GM12878 (cell line): Measurements from ENCODE around the gene PCSK5. TPM values are rescaled to one million over a fixed set of nuclear protein-coding genes. Genes with fewer than 3 reads are reported as not detected.

Experiments
- ATAC-seq: fragments of 200-7000 bp; cut with Tn5 transposase; 3 replicates; pipeline ENCODE4 v1.9.1; 2020; ENCODE audit warnings: mild to moderate bottlenecking, moderate library complexity
- BruUV-seq: library from RNA; stranded (reverse); fragments of 400-500 nt; replicated peaks from 2 replicates; lab custom pipeline; 2021; lab: Mats Ljungman, UMichigan
- CTCF ChIA-PET: fragments of 300-600 bp; sonication (Branson Sonifier 250); formaldehyde crosslinking; extraction: SDS; loops from one replicate; lab custom pipeline; 2021; ENCODE audit warnings: inconsistent platforms; lab: Yijun Ruan, JAX
- POLR2A ChIA-PET: fragments of 350-600 bp; formaldehyde crosslinking; extraction: SDS; loops from one replicate; lab custom pipeline; 2021; ENCODE audit warnings: inconsistent platforms; lab: Charles Lee
- RAD21 ChIA-PET: fragments of 300-600 bp; sonication (Branson Sonifier 250); formaldehyde crosslinking; loops from one replicate; lab custom pipeline; 2023; ENCODE audit warnings: antibody characterized with exemption; ENCODE audit not compliant: unreplicated experiment; lab: Charles Lee
- SMC1A ChIA-PET: fragments of 300-600 bp; sonication (Branson Sonifier 250); formaldehyde crosslinking; loops from one replicate; lab custom pipeline; 2023; ENCODE audit not compliant: unreplicated experiment, uncharacterized antibody; lab: Charles Lee
- DNase-seq: peaks from one replicate; pipeline ENCODE4 v3.0.0-alpha.2; 2011; ENCODE audit warnings: low read depth, low spot score
- FAIRE-seq: peaks from 3 replicates; lab custom pipeline; 2011; peaks lifted over from hg19 to GRCh38; lab: Jason Lieb, UNC
- H2AFZ ChIP-seq: 2 replicates; pipeline ENCODE4 v1.6.0; 2011; ENCODE audit warnings: low read depth, low read length, control low read depth; ENCODE audit not compliant: control insufficient read depth
- H3K27ac ChIP-seq: 2 replicates; pipeline ENCODE4 v1.5.1; 2011; ENCODE audit warnings: control low read depth; ENCODE audit not compliant: control insufficient read depth, insufficient read depth
- H3K27me3 ChIP-seq, 2 experiments: replicated peaks in 1 of 2; 2 replicates each; pipeline versions ENCODE4 v1.6.0 to v1.6.1; 2011; ENCODE audit warnings: low read length in 1 of 2; ENCODE audit not compliant: control insufficient read depth in 2 of 2, insufficient read depth in 2 of 2
- H3K36me3 ChIP-seq, 2 experiments: 2 replicates each; pipeline ENCODE4 v1.5.1; 2011; ENCODE audit warnings: low read length in 1 of 2; ENCODE audit not compliant: control insufficient read depth in 2 of 2, insufficient read depth in 2 of 2
- H3K4me1 ChIP-seq: 2 replicates; pipeline ENCODE4 v1.6.1; 2011; ENCODE audit warnings: mild to moderate bottlenecking, low read length, moderate library complexity, mixed read lengths; ENCODE audit not compliant: control insufficient read depth, insufficient read depth
- H3K4me2 ChIP-seq: 2 replicates; pipeline ENCODE4 v1.6.0; 2011; ENCODE audit warnings: control low read depth; ENCODE audit not compliant: control insufficient read depth, insufficient read depth
- H3K4me3 ChIP-seq: fragments of 200-600 bp; sonication (generic); 2 replicates; pipeline ENCODE4 v1.5.1; 2016
- H3K79me2 ChIP-seq: 2 replicates; pipeline ENCODE4 v1.6.0; 2011; ENCODE audit warnings: low read length; ENCODE audit not compliant: control insufficient read depth, insufficient read depth
- H3K9ac ChIP-seq: 2 replicates; pipeline ENCODE4 v1.8.0; 2011; ENCODE audit warnings: low read length, control low read depth, mixed read lengths; ENCODE audit not compliant: control insufficient read depth, insufficient read depth
- H3K9me3 ChIP-seq: replicated peaks from 3 replicates; pipeline ENCODE4 v1.5.1; 2011; ENCODE audit warnings: mild to moderate bottlenecking, low read length; ENCODE audit not compliant: control insufficient read depth, insufficient read depth
- H4K20me1 ChIP-seq: 2 replicates; pipeline ENCODE4 v1.6.0; 2011; ENCODE audit not compliant: control insufficient read depth, insufficient read depth
- ATF3 ChIP-seq: IDR thresholded peaks from 2 replicates; pipeline ENCODE4 v1.6.1; 2011; ENCODE audit warnings: low read depth, mild to moderate bottlenecking, low read length, moderate library complexity, borderline replicate concordance; ENCODE audit errors: extremely low read depth
- ATF7 ChIP-seq: fragments of 450-650 bp; IDR thresholded peaks from 2 replicates; pipeline ENCODE4 v1.6.1; 2016; ENCODE audit warnings: low read depth, mild to moderate bottlenecking
- ELK1 ChIP-seq: IDR thresholded peaks from 2 replicates; pipeline ENCODE4 v1.6.1; 2012; ENCODE audit warnings: low read depth, low read length, improper control_type of control experiment
- HDAC2 ChIP-seq: fragments of 200-600 bp; sonication (generic); IDR thresholded peaks from 2 replicates; pipeline ENCODE4 v1.6.1; 2017
- IKZF1 ChIP-seq: fragments of 450-650 bp; conservative IDR thresholded peaks from 2 replicates; pipeline ENCODE4 v1.6.1; 2017; ENCODE audit warnings: antibody characterized with exemption, mild to moderate bottlenecking
- KLF5 ChIP-seq: fragments of 450-650 bp; IDR thresholded peaks from 2 replicates; pipeline ENCODE4 v1.6.1; 2014; ENCODE audit warnings: mild to moderate bottlenecking; ENCODE audit not compliant: partially characterized antibody
- MTA3 ChIP-seq: IDR thresholded peaks from 2 replicates; pipeline ENCODE4 v1.6.1; 2012; ENCODE audit warnings: low read length, inconsistent platforms, borderline replicate concordance
- NFXL1 ChIP-seq: fragments of 450-650 bp; IDR thresholded peaks from 2 replicates; pipeline ENCODE4 v1.6.1; 2017; ENCODE audit warnings: antibody characterized with exemption, mild to moderate bottlenecking, borderline replicate concordance
- PRDM15 ChIP-seq: fragments of 450-650 bp; formaldehyde crosslinking; IDR thresholded peaks from 2 replicates; pipeline ENCODE4 v1.4.0; 2020; ENCODE audit warnings: mild to moderate bottlenecking, moderate library complexity
- RAD21 ChIP-seq: IDR thresholded peaks from 2 replicates; pipeline ENCODE4 v1.6.1; 2011; ENCODE audit warnings: mild to moderate bottlenecking, low read depth, low read length, moderate library complexity; ENCODE audit not compliant: insufficient read depth
- RAD51 ChIP-seq: fragments of 450-650 bp; IDR thresholded peaks from 2 replicates; pipeline ENCODE4 v1.6.1; 2016; ENCODE audit warnings: moderate library complexity, mild to moderate bottlenecking, inconsistent platforms
- REST ChIP-seq: IDR thresholded peaks from 2 replicates; pipeline ENCODE4 v1.6.1; 2012; ENCODE audit warnings: mild to moderate bottlenecking, low read depth, low read length
- SIX5 ChIP-seq: IDR thresholded peaks from 2 replicates; pipeline ENCODE4 v1.6.1; 2011; ENCODE audit warnings: mild to moderate bottlenecking, low read depth, low read length, moderate library complexity; ENCODE audit not compliant: severe bottlenecking
- SMC3 ChIP-seq: IDR thresholded peaks from 2 replicates; pipeline ENCODE4 v1.6.1; 2011; ENCODE audit warnings: low read length, improper control_type of control experiment, borderline replicate concordance
- SP1 ChIP-seq: IDR thresholded peaks from one replicate; pipeline ENCODE4 v1.6.1; 2011; ENCODE audit warnings: low read depth, low read length
- TBL1XR1 ChIP-seq: IDR thresholded peaks from 2 replicates; pipeline ENCODE4 v1.6.1; 2012; ENCODE audit warnings: low read depth, low read length, improper control_type of control experiment
- TCF7 ChIP-seq: IDR thresholded peaks from 2 replicates; pipeline ENCODE4 v1.6.1; 2014; ENCODE audit warnings: antibody characterized with exemption, borderline replicate concordance
- ZNF217 ChIP-seq: fragments of 450-650 bp; IDR thresholded peaks from 2 replicates; pipeline ENCODE4 v1.6.1; 2017; ENCODE audit warnings: antibody characterized with exemption, mild to moderate bottlenecking
- ZNF622 ChIP-seq: fragments of 450-650 bp; IDR thresholded peaks from 2 replicates; pipeline ENCODE4 v1.6.1; 2017; ENCODE audit warnings: mild to moderate bottlenecking, inconsistent platforms
- WGBS: methylation state at CpG from one replicate; pipeline ENCODE4 v1.1.6; 2016; ENCODE audit warnings: low lambda C conversion rate; ENCODE audit not compliant: insufficient replicate concordance, insufficient coverage; ENCODE audit errors: missing lambda C conversion rate; 5-methylcytosine and 5-hydroxymethylcytosine counted together
- in situ Hi-C: fragments of 300-500 bp; cut with MboI; formaldehyde crosslinking; loops from 9 replicates; pipeline ENCODE4 v1.14.3; 2018; ENCODE audit warnings: mixed read lengths
- intact Hi-C: fragments of 100-400 bp; cut with micrococcal nuclease; formaldehyde crosslinking; loops from one replicate; pipeline ENCODE4 v1.14.2; 2022; ENCODE audit not compliant: unreplicated experiment
- polyA plus RNA-seq, 11 experiments: library from polyadenylated mRNA; depleted of rRNA in 4 of 11; unstranded in 6 of 11; stranded (reverse) in 5 of 11; fragments of >200 nt; fragmentation: Nextera tagmentation in 4 of 11; fragmentation: Illumina TruSeq in 1 of 11; extraction: Ambion mirVana in 4 of 11; extraction: Trizol in 1 of 11; gene quantifications; 1 replicate in 1 of 11; 2 replicates in 10 of 11; pipeline versions ENCODE4 v1.2.1 to v1.2.3, GENCODE V29; 2011 to 2016; ENCODE audit warnings: inconsistent platforms in 2 of 11, missing spikeins in 2 of 11, low read depth in 1 of 11
- total RNA-seq, 4 experiments: library from RNA; depleted of rRNA in 3 of 4; stranded (reverse); fragments of >200 nt in 3 of 4; fragmentation: Illumina TruSeq in 1 of 4; extraction: Trizol in 1 of 4; gene quantifications; 2 replicates each; pipeline versions ENCODE4 v1.2.1 to v1.2.3, GENCODE V29; 2013 to 2021

Gene PCSK5
- total and polyA plus RNA-seq, 10 of the 15 experiments (the other 5 are each of a cell fraction or from before 2014, with no cell fraction given): 0.01 to 0.13 (median 0.04) TPM; not detected in 3

GRCh38 chr9:75965231-75965630 is 74.8 kb downstream of the PCSK5 start:
- Histone ChIP-seq H3K36me3 (no peaks in the 10 kb centered on the region), H3K9me3 (no peaks in the 10 kb centered on the region), H3K27me3 (no peaks in the 10 kb centered on the region), H3K79me2 (no peaks in the 10 kb centered on the region), H3K9ac (no peak overlapping the region), H2AFZ (no peak overlapping the region)
- POLR2A ChIA-PET: no interaction called here
- intact Hi-C loops: no loop called here
- CTCF ChIA-PET: no interaction called here
- BruUV-seq: no TSS peak
- SMC1A ChIA-PET: no interaction called here
- TF ChIP-seq ATF3 (no peak), PRDM15 (CRISPR knock-in tag) (no peak), IKZF1 (no peak), HDAC2 (no peak), SP1 (no peak), SMC3 (no peak), ZNF622 (no peak), MTA3 (no peak), RAD51 (no peak), TBL1XR1 (no peak), TCF7 (no peak), RAD21 (no peak), REST (no peak), KLF5 (no peak), SIX5 (no peak), ELK1 (no peak), ZNF217 (no peak), NFXL1 (no peak), ATF7 (no peak)
- TF ChIP-seq, all 136 proteins: peak for 0
- no peak overlapping the region for H3K4me2 ChIP-seq
- H3K4me1 ChIP-seq: no peaks in the 10 kb centered on the region
- DNase-seq: no peak
- no peaks in the 10 kb centered on the region for H4K20me1 ChIP-seq
- in situ Hi-C loops: no loop called here
- no peak overlapping the region for H3K4me3 ChIP-seq
- 10% methylated on average over 4 of the region's 4 CpGs for WGBS
- ATAC-seq: no peak
- FAIRE-seq: no peak
- no peak overlapping the region for H3K27ac ChIP-seq
- RAD21 ChIA-PET: no interaction called here
